Stomach smooth muscle (tissue), 2 donors: ENCODE data around the gene RALB.
A peak's percentile ranks its signal among the peaks of the same experiment; 100 is the strongest.

Source experiments
- H3K27ac ChIP-seq: one replicate; pipeline ENCODE4 v1.7.0; 2013; ENCODE audit warnings: mild to moderate bottlenecking, low read length, inconsistent platforms
- H3K27me3 ChIP-seq, 2 donors: one replicate each; pipeline ENCODE4 v1.7.0; 2013; ENCODE audit warnings: low read length in 2 of 2; ENCODE audit not compliant: insufficient read depth in 2 of 2, control insufficient read depth in 1 of 2
- H3K36me3 ChIP-seq, 2 donors: one replicate each; pipeline ENCODE4 v1.7.0; 2013; ENCODE audit warnings: low read length in 2 of 2; ENCODE audit not compliant: control insufficient read depth in 2 of 2, insufficient read depth in 2 of 2
- H3K4me1 ChIP-seq: one replicate; pipeline ENCODE4 v1.7.0; 2013; ENCODE audit warnings: low read length; ENCODE audit not compliant: control insufficient read depth, insufficient read depth
- H3K4me3 ChIP-seq, 2 donors: one replicate each; pipeline ENCODE4 v1.7.0; 2013; ENCODE audit warnings: low read length in 2 of 2
- H3K9ac ChIP-seq, 2 donors: one replicate each; pipeline ENCODE4 v1.7.0; 2013; ENCODE audit warnings: low read length in 2 of 2, mild to moderate bottlenecking in 1 of 2
- H3K9me3 ChIP-seq, 2 donors: one replicate each; pipeline ENCODE4 v1.7.0; 2013; ENCODE audit warnings: low read length in 2 of 2; ENCODE audit not compliant: control insufficient read depth in 2 of 2
- donor health status: healthy.
- donor health status: Pancreatic carcinoma.

The RALB gene

GRCh38 chr2:120330946-120331822 lies 78.5 kb downstream of the RALB start:
- Histone ChIP-seq H3K4me3 (no peak overlapping the region), H3K36me3 (no peaks in the 10 kb centered on the region), H3K27me3 (peaks cover 0 to 2% of the 10 kb centered on the region in 2 donors), H3K4me1 (no peaks in the 10 kb centered on the region), H3K27ac (no peak overlapping the region), H3K9me3 (no peaks in the 10 kb centered on the region), H3K9ac (no peak overlapping the region)

GRCh38 chr2:120331903-120332302 lies 79.3 kb downstream of the RALB start:
- no peaks in the 10 kb centered on the region for H3K4me1 ChIP-seq
- H3K27ac ChIP-seq = no peak overlapping the region
- no peak overlapping the region for H3K4me3 ChIP-seq
- H3K36me3 ChIP-seq = no peaks in the 10 kb centered on the region
- peaks cover 0 to 2% of the 10 kb centered on the region in 2 donors for H3K27me3 ChIP-seq
- no peaks in the 10 kb centered on the region for H3K9me3 ChIP-seq
- H3K9ac ChIP-seq = no peak overlapping the region

- no peak overlapping the region for H3K4me3 ChIP-seq
- peaks cover 0 to 2% of the 10 kb centered on the region in 2 donors for H3K27me3 ChIP-seq
- H3K4me1 ChIP-seq = no peaks in the 10 kb centered on the region
- no peaks in the 10 kb centered on the region for H3K36me3 ChIP-seq
- no peak overlapping the region for H3K27ac ChIP-seq
- no peaks in the 10 kb centered on the region for H3K9me3 ChIP-seq
- H3K9ac ChIP-seq = no peak overlapping the region
Observed at GRCh38 chr2:120332384-120332783, 79.7 kb downstream of the RALB start.

- no peak overlapping the region for H3K4me3 ChIP-seq
- peaks cover 0 to 2% of the 10 kb centered on the region in 2 donors for H3K27me3 ChIP-seq
- H3K4me1 ChIP-seq = no peaks in the 10 kb centered on the region
- no peaks in the 10 kb centered on the region for H3K9me3 ChIP-seq
- no peak overlapping the region for H3K9ac ChIP-seq
- no peaks in the 10 kb centered on the region for H3K36me3 ChIP-seq
- no peak overlapping the region for H3K27ac ChIP-seq
Observed at GRCh38 chr2:120334068-120334467, 81.4 kb downstream of the RALB start.

- no peaks in the 10 kb centered on the region for H3K36me3 ChIP-seq
- no peaks in the 10 kb centered on the region for H3K9me3 ChIP-seq
- no peak overlapping the region for H3K4me3 ChIP-seq
- no peak overlapping the region for H3K27ac ChIP-seq
- H3K4me1 ChIP-seq = no peaks in the 10 kb centered on the region
- no peak overlapping the region for H3K9ac ChIP-seq
- H3K27me3 ChIP-seq = peaks cover 20 to 22% of the 10 kb centered on the region in 2 donors
Observed at GRCh38 chr2:120336749-120337148, 84.1 kb downstream of the RALB start.

- Histone ChIP-seq H3K9me3 (no peaks in the 10 kb centered on the region), H3K9ac (no peak overlapping the region), H3K4me3 (no peak overlapping the region), H3K36me3 (no peaks in the 10 kb centered on the region), H3K4me1 (peaks cover under 1% of the 10 kb centered on the region), H3K27ac (no peak overlapping the region), H3K27me3 (peaks cover 32 to 35% of the 10 kb centered on the region in 2 donors)
Observed at GRCh38 chr2:120338015-120338414, 85.4 kb downstream of the RALB start.

- Histone ChIP-seq H3K36me3 (no peaks in the 10 kb centered on the region), H3K4me3 (no peak overlapping the region), H3K9me3 (no peaks in the 10 kb centered on the region), H3K4me1 (peaks cover 32% of the 10 kb centered on the region), H3K27ac (no peak overlapping the region), H3K9ac (no peak overlapping the region), H3K27me3 (peaks cover 41 to 67% of the 10 kb centered on the region in 2 donors)
Observed at GRCh38 chr2:120341977-120342376, 89.3 kb downstream of the RALB start.

GRCh38 chr2:120342446-120342845 lies 89.8 kb downstream of the RALB start:
- Histone ChIP-seq H3K9me3 (no peaks in the 10 kb centered on the region), H3K9ac (no peak overlapping the region), H3K27me3 (peaks cover 43 to 71% of the 10 kb centered on the region in 2 donors), H3K4me1 (peaks cover 36% of the 10 kb centered on the region), H3K4me3 (no peak overlapping the region), H3K36me3 (no peaks in the 10 kb centered on the region), H3K27ac (no peak overlapping the region)

- H3K27me3 ChIP-seq = peaks cover 48 to 76% of the 10 kb centered on the region in 2 donors
- H3K27ac ChIP-seq = no peak overlapping the region
- H3K9me3 ChIP-seq = no peaks in the 10 kb centered on the region
- peaks cover 36% of the 10 kb centered on the region for H3K4me1 ChIP-seq
- H3K4me3 ChIP-seq = peak overlapping the region in 1 of 2 donors; percentile 55
- no peak overlapping the region for H3K9ac ChIP-seq
- H3K36me3 ChIP-seq = no peaks in the 10 kb centered on the region
Observed at GRCh38 chr2:120343100-120343432, 90.4 kb downstream of the RALB start.

- no peaks in the 10 kb centered on the region for H3K36me3 ChIP-seq
- H3K27ac ChIP-seq = no peak overlapping the region
- peaks cover 36% of the 10 kb centered on the region for H3K4me1 ChIP-seq
- no peaks in the 10 kb centered on the region for H3K9me3 ChIP-seq
- H3K9ac ChIP-seq = no peak overlapping the region
- peak overlapping the region in 1 of 2 donors; percentile 55 for H3K4me3 ChIP-seq
- H3K27me3 ChIP-seq = peaks cover 48 to 76% of the 10 kb centered on the region in 2 donors
Observed at GRCh38 chr2:120343433-120344105, 90.9 kb downstream of the RALB start.
